Heart right ventricle (tissue), 16 donors: ENCODE measurements around the gene CELA1. TPM values are rescaled to one million over a fixed set of nuclear protein-coding genes. Genes with fewer than 3 reads are reported as not detected.

Experiments
- ATAC-seq, 8 donors: fragments of 200-7000 bp; cut with Tn5 transposase; one replicate each; pipeline ENCODE4 v1.9.1; 2020; ENCODE audit warnings: mild to moderate bottlenecking in 8 of 8, moderate library complexity in 8 of 8, moderate number of reproducible peaks in 1 of 8
- DNase-seq, 2 donors: peaks; one replicate each; pipeline ENCODE4 v3.0.0-alpha.2; 2020
- H3K27ac ChIP-seq, 10 donors: fragments of 200-600 bp; sonication (generic) in 2 of 10; one replicate each; pipeline versions ENCODE4 v1.5.0 to v1.8.0; 2020 to 2022; ENCODE audit warnings: mild to moderate bottlenecking in 3 of 10
- H3K27me3 ChIP-seq, 7 donors: fragments of 200-600 bp; one replicate each; pipeline ENCODE4 v1.8.0; 2021 to 2022; ENCODE audit warnings: mild to moderate bottlenecking in 2 of 7
- H3K36me3 ChIP-seq, 9 donors: fragments of 200-600 bp; sonication (generic) in 1 of 9; one replicate each; pipeline versions ENCODE4 v1.5.0 to v1.8.0; 2020 to 2022; ENCODE audit warnings: mild to moderate bottlenecking in 2 of 9
- H3K4me1 ChIP-seq, 9 donors: fragments of 200-600 bp; sonication (generic) in 1 of 9; one replicate each; pipeline versions ENCODE4 v1.5.0 to v1.8.0; 2020 to 2022; ENCODE audit warnings: mild to moderate bottlenecking in 4 of 9
- H3K4me3 ChIP-seq, 10 donors: fragments of 200-600 bp; sonication (generic) in 2 of 10; one replicate each; pipeline versions ENCODE4 v1.5.0 to v1.8.0; 2020 to 2022; ENCODE audit warnings: mild to moderate bottlenecking in 7 of 10, moderate library complexity in 2 of 10
- H3K9me3 ChIP-seq, 11 donors: fragments of 200-600 bp in 10 of 11; sonication (generic) in 2 of 11; one replicate each; pipeline versions ENCODE4 v1.5.0 to v1.8.0; 2013 to 2022; ENCODE audit warnings: mild to moderate bottlenecking in 2 of 11, control low read depth in 1 of 11, moderate library complexity in 1 of 11
- CTCF ChIP-seq, 9 donors: fragments of 200-600 bp; sonication (generic) in 2 of 9; IDR thresholded peaks; one replicate each; pipeline versions ENCODE4 v1.5.0 to v1.8.0; 2021 to 2022; ENCODE audit warnings: antibody characterized with exemption in 9 of 9, mild to moderate bottlenecking in 5 of 9, moderate library complexity in 1 of 9
- WGBS, 2 donors: extraction: QIAGEN DNeasy Blood & Tissue Kit; methylation state at CpG; one replicate each; pipeline ENCODE4 v1.1.7; 2013; ENCODE audit warnings: inconsistent platforms in 1 of 2; 5-methylcytosine and 5-hydroxymethylcytosine counted together
- intact Hi-C, 10 donors: fragments of 100-400 bp; cut with DNase I; formaldehyde crosslinking; loops; one replicate each; pipeline versions ENCODE4 v1.11.1 to v1.14.2; 2022
- polyA plus RNA-seq, 2 donors: library from polyadenylated mRNA; stranded (reverse); fragments of 200-250 nt; gene quantifications; one replicate each; pipeline ENCODE4 v1.2.3, GENCODE V29; 2013
- total RNA-seq, 10 donors: library from RNA; stranded (reverse); fragmentation: NEBNext Ultra II Directional in 3 of 10; extraction: Animal tissue kit (Norgen Biotek cat#: 25700) in 3 of 10; gene quantifications; one replicate each; pipeline versions ENCODE4 v1.2.1 to v1.2.4, GENCODE V29; 2021 to 2023
- donor health status: Arrhythmogenic right ventricular cardiomyopathy.
- donor health status: ischemic (EF 13 %, LVEDD 7.1; RV severe dilation, severe dysfunction).
- donor health status: healthy with polysubstance abuse.
- donor health status: DM: no; HTN: yes; CAD: no.
- donor health status: DM: no; HTN: no; CAD: no.
- donor health status: ischemic (EF 25% LVEDD 6.9; RV normal size, moderate dysfunction).
- donor health status: ischemic (EF 25% LVEDD 5.7; RV mildly dilated, moderate dysfunction).
- donor health status: healthy.
- donor health status: DM: yes; HTN: yes; CAD: no.
- donor health status: Ischemic cardiomyopathy.
- donor health status: ischemic (EF 35%, LVEDD 5.7; RV mildly dilated, moderate dysfunction).
- donor health status: nonischemic (EF 11% LVEDD 7.7; RV severe dilation, severe dysfunction).
- donor health status: DM: yes; HTN: yes; CAD: no.
- donor health status: PGD.
- donor health status: ischemic (EF 29% LVEDD 5.4; RV normal size, mild dysfunction).
- donor health status: nonischemic (EF 23%, LVEDD 6.1; RV moderate dilation, normal function).

CELA1 gene
- total and polyA plus RNA-seq, 12 donors = not detected

- no peaks in the 10 kb centered on the region for H3K9me3 ChIP-seq
- peaks cover 0 to 84% (median 9%) of the 10 kb centered on the region in 9 donors for H3K4me1 ChIP-seq
- H3K27me3 ChIP-seq = peaks cover 4 to 58% (median 31%) of the 10 kb centered on the region in 7 donors
- no peak for DNase-seq
- TF ChIP-seq CTCF (IDR thresholded peaks at IDR 0.05) = no peak
- ATAC-seq = no peak
- 63 to 68% methylated on average over 22 of the region's 22 CpGs for WGBS, 2 donors
- intact Hi-C loops = no loop called here
- H3K36me3 ChIP-seq = no peaks in the 10 kb centered on the region
- H3K27ac ChIP-seq = peak overlapping the region in 1 of 10 donors; percentile 91
- H3K4me3 ChIP-seq = peak overlapping the region in 8 of 10 donors; percentile 43 to 74 (median 58)
Measured at GRCh38 chr12:51392556-51393237, 46.2 kb upstream of the CELA1 start.

GRCh38 chr12:51391283-51392123 is 45.0 kb upstream of the CELA1 start, which contains the start of gene GALNT6:
Gene GALNT6, minus strand, starts transcription at chr12:51391406. Its CDS starts 11,625 bp downstream, at chr12:51379781.
- ATAC-seq (peak; percentile 25 to 53 (median 44)), DNase-seq (peak; percentile 20 to 28)
- no peaks in the 10 kb centered on the region for H3K36me3 ChIP-seq
- WGBS, 2 donors = 1% methylated on average over 65 to 73 of the region's 73 CpGs
- TF ChIP-seq CTCF (IDR thresholded peaks at IDR 0.05) = no peak
- peaks cover 4 to 58% (median 31%) of the 10 kb centered on the region in 7 donors for H3K27me3 ChIP-seq
- intact Hi-C loops = no loop called here
- peak within 1 kb of the TSS; percentile 36 to 74 (median 56) for H3K4me3 ChIP-seq
- peaks cover 0 to 85% (median 9%) of the 10 kb centered on the region in 9 donors for H3K4me1 ChIP-seq
- H3K27ac ChIP-seq = peak within 1 kb of the TSS in 6 of 10 donors; percentile 0 to 91 (median 34)
- no peaks in the 10 kb centered on the region for H3K9me3 ChIP-seq

- DNase-seq (peak in 1 of 2 donors; percentile 8), ATAC-seq (peak in 6 of 8 donors; percentile 10 to 43 (median 18))
- WGBS, 2 donors = 19 to 24% methylated on average over 8 of the region's 8 CpGs
- H3K27ac ChIP-seq = peak overlapping the region in 6 of 10 donors; percentile 0 to 91 (median 34)
- H3K4me3 ChIP-seq = peak overlapping the region; percentile 36 to 74 (median 56)
- H3K27me3 ChIP-seq = peaks cover 4 to 51% (median 30%) of the 10 kb centered on the region in 7 donors
- H3K9me3 ChIP-seq = no peaks in the 10 kb centered on the region
- H3K4me1 ChIP-seq = peaks cover 0 to 82% (median 9%) of the 10 kb centered on the region in 9 donors
- H3K36me3 ChIP-seq = no peaks in the 10 kb centered on the region
- intact Hi-C loops = no loop called here
- TF ChIP-seq CTCF (IDR thresholded peaks at IDR 0.05) = peak in 1 of 9 donors; percentile 6
Measured at GRCh38 chr12:51390891-51391282, 44.4 kb upstream of the CELA1 start.

- Histone ChIP-seq H3K27ac (peak overlapping the region in 1 of 10 donors; percentile 91), H3K4me1 (peaks cover 0 to 77% (median 9%) of the 10 kb centered on the region in 9 donors), H3K36me3 (no peaks in the 10 kb centered on the region), H3K4me3 (peak overlapping the region in 1 of 10 donors; percentile 74), H3K9me3 (no peaks in the 10 kb centered on the region), H3K27me3 (peaks cover 4 to 47% (median 30%) of the 10 kb centered on the region in 7 donors)
- ATAC-seq (peak in 1 of 8 donors; percentile 10), DNase-seq (no peak)
- intact Hi-C loops = no loop called here
- TF ChIP-seq CTCF (IDR thresholded peaks at IDR 0.05) = no peak
- 85 to 88% methylated on average over 6 of the region's 6 CpGs for WGBS, 2 donors
Measured at GRCh38 chr12:51390457-51390856, 44.0 kb upstream of the CELA1 start.
